ENCODE data around the gene RDH13. TPM values are rescaled to one million over a fixed set of nuclear protein-coding genes. Genes with fewer than 3 reads are reported as not detected.
"Not testable (repeated sequence)": the region's sequence is repeated elsewhere in the genome, so short reads cannot be mapped to it uniquely, and the experiment has no call there.

RDH13 gene
- total and polyA plus RNA-seq, 4 donors, result 9.2 to 30.5 (median 18.6) TPM

DNA sequence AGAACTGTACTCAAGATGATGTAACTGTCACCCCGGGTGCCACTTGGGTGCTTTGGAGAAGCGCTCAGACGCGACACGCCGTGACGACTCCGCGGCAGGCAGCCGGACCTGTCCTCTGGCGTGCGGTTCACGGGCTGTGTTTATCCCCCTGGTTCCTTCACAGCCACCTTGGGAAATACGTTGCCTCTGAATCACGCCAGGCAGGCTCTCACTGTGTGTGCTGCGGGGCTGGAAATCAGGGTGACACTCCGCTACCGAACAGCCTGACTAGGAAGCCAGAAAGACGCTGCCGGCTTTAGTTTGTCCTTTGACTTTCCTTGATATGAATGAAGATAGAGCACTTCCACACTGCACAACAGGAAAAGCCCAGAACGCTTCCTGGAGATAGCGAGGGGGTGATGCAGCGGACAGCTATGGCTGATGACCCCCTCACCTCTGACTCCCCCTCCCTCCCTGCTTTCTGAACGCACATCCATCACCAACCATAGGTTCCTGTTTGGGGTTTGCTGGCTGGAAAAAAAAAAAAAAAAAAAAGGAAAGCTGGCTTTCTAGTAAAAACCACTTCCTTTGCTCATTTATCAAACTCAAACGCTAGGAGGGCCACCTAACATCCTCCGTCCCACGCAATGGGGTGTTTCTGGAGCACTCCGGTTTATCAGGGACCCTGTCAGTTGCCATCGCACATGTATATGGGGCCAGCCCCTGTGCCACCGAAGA, 21.2 kb downstream of the RDH13 start:
- Histone ChIP-seq H3K36me3 (ENCODE audit: control insufficient read depth in 4 of 4, insufficient read depth in 4 of 4, low read length in 4 of 4) (peaks cover 0 to 20% (median 1%) of the 10 kb centered on the region in 4 donors), H3K27ac (ENCODE audit: low read depth in 1 of 2, low read length in 1 of 2) (peak overlapping the region in 1 of 2 donors; percentile 21), H3K9me3 (ENCODE audit: control insufficient read depth in 4 of 4, insufficient read depth in 3 of 4, low read length in 3 of 4) (no peaks in the 10 kb centered on the region), H3K4me3 (no peak overlapping the region), H3K27me3 (ENCODE audit: control insufficient read depth in 3 of 3, insufficient read depth in 3 of 3, low read length in 2 of 3) (no peaks in the 10 kb centered on the region), H3K4me1 (ENCODE audit: control insufficient read depth in 5 of 5, insufficient read depth in 5 of 5, low read length in 5 of 5) (peaks cover 0 to 2% (median 0%) of the 10 kb centered on the region in 5 donors), H3K9ac (ENCODE audit: insufficient read depth in 1 of 2, low read length in 2 of 2) (no peak overlapping the region)
- TF ChIP-seq CTCF (IDR thresholded peaks at IDR 0.05; ENCODE audit: control extremely low read depth, extremely low read depth), result no peak
- 22 to 50% methylated on average over 30 of the region's 30 CpGs for WGBS, 2 donors
- DNase-seq (peak in 1 of 3 donors; percentile 25), ATAC-seq (ENCODE audit: insufficient read depth, low FRiP score) (no peak)

DNA sequence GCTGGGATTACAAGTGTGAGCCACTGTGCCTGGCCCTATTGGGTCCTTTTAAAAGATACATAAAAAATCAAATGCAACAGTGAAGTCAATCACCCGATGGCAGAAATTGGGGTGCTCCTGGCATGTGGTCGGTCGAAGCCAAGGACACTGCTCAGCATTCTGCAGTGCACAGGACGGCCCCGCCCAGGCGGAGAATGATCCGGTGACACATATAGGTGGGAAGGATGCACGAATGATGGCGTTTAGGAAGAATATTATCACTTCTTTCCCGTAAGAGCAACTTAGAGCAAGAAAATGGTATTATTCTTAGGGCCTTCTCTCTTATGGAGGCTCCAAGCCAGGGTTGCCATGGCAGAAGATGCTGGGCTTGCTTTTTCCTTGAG, 21.7 kb downstream of the RDH13 start:
- H3K4me3 ChIP-seq, result no peak overlapping the region
- no peak overlapping the region for H3K9ac ChIP-seq (ENCODE audit: insufficient read depth in 1 of 2, low read length in 2 of 2)
- no peak for TF ChIP-seq CTCF (IDR thresholded peaks at IDR 0.05; ENCODE audit: control extremely low read depth, extremely low read depth)
- no peak overlapping the region for H3K27ac ChIP-seq (ENCODE audit: low read depth in 1 of 2, low read length in 1 of 2)
- H3K4me1 ChIP-seq (ENCODE audit: control insufficient read depth in 5 of 5, insufficient read depth in 5 of 5, low read length in 5 of 5), result peaks cover 0 to 2% (median 0%) of the 10 kb centered on the region in 5 donors
- DNase-seq, result no peak
- H3K9me3 ChIP-seq (ENCODE audit: control insufficient read depth in 4 of 4, insufficient read depth in 3 of 4, low read length in 3 of 4), result no peaks in the 10 kb centered on the region
- H3K36me3 ChIP-seq (ENCODE audit: control insufficient read depth in 4 of 4, insufficient read depth in 4 of 4, low read length in 4 of 4), result peaks cover 0 to 18% (median 1%) of the 10 kb centered on the region in 4 donors
- WGBS, 2 donors, result 74 to 83% methylated on average over 10 of the region's 10 CpGs
- ATAC-seq (ENCODE audit: insufficient read depth, low FRiP score), result no peak
- no peaks in the 10 kb centered on the region for H3K27me3 ChIP-seq (ENCODE audit: control insufficient read depth in 3 of 3, insufficient read depth in 3 of 3, low read length in 2 of 3)

DNA sequence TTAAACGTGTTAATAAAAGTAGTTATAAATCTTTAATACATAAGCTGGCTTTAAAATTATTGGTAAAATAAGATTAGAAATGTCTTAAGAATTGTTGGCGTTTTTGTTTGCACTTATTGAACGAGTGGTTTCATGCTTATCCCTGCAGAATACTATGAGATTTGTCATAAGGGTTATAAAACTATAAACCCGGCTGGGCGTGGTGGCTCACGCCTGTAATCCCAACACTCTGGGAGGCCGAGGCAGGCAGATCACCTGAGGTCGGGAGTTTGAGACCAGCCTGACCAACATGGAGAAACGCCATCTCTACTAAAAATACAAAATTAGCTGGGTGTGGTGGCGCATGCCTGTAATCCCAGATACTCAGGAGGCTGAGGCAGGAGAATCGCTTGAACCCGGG, 22.3 kb downstream of the RDH13 start:
- H3K4me3 ChIP-seq; ATAC-seq (ENCODE audit: insufficient read depth, low FRiP score): not testable (repeated sequence)

GRCh38 chr19:55037603-55038002, 25.3 kb downstream of the RDH13 start:
- not testable (repeated sequence) for H3K9me3 ChIP-seq (ENCODE audit: control insufficient read depth in 4 of 4, insufficient read depth in 3 of 4, low read length in 3 of 4); H3K27me3 ChIP-seq (ENCODE audit: control insufficient read depth in 3 of 3, insufficient read depth in 3 of 3, low read length in 2 of 3); H3K9ac ChIP-seq (ENCODE audit: insufficient read depth in 1 of 2, low read length in 2 of 2); ATAC-seq (ENCODE audit: insufficient read depth, low FRiP score); H3K36me3 ChIP-seq (ENCODE audit: control insufficient read depth in 4 of 4, insufficient read depth in 4 of 4, low read length in 4 of 4); H3K27ac ChIP-seq (ENCODE audit: low read depth in 1 of 2, low read length in 1 of 2); H3K4me1 ChIP-seq (ENCODE audit: control insufficient read depth in 5 of 5, insufficient read depth in 5 of 5, low read length in 5 of 5); H3K4me3 ChIP-seq; DNase-seq
- 94% methylated on average over 6 of the region's 6 CpGs for WGBS, 2 donors

More for the DNA sequence above, 22.3 kb downstream of the RDH13 start:
- H3K27ac ChIP-seq (ENCODE audit: low read depth in 1 of 2, low read length in 1 of 2); H3K27me3 ChIP-seq (ENCODE audit: control insufficient read depth in 3 of 3, insufficient read depth in 3 of 3, low read length in 2 of 3); DNase-seq; H3K4me1 ChIP-seq (ENCODE audit: control insufficient read depth in 5 of 5, insufficient read depth in 5 of 5, low read length in 5 of 5); H3K9ac ChIP-seq (ENCODE audit: insufficient read depth in 1 of 2, low read length in 2 of 2); H3K9me3 ChIP-seq (ENCODE audit: control insufficient read depth in 4 of 4, insufficient read depth in 3 of 4, low read length in 3 of 4): not testable (repeated sequence)
- H3K36me3 ChIP-seq (ENCODE audit: control insufficient read depth in 4 of 4, insufficient read depth in 4 of 4, low read length in 4 of 4), result peaks cover 0 to 16% (median 1%) of the 10 kb centered on the region in 4 donors
- 85 to 87% methylated on average over 12 of the region's 12 CpGs for WGBS, 2 donors

Data from lung (tissue), 12 donors.